ENCODE data around the gene CFAP73. TPM values are rescaled to one million over a fixed set of nuclear protein-coding genes. Genes with fewer than 3 reads are reported as not detected.
A peak's percentile ranks its signal among the peaks of the same experiment; 100 is the strongest.

CFAP73 gene
- total RNA-seq, 1 experiment from 2014 or later, result 0.10 TPM

GRCh38 chr12:113186033-113186365 lies 36.5 kb downstream of the CFAP73 start:
- H3K27me3 ChIP-seq (ENCODE audit: control insufficient read depth, insufficient read depth, low read length), result no peaks in the 10 kb centered on the region
- CTCF ChIA-PET, result interaction anchor here (0.6 kb wide), 1 partner anchor 41 kb away, joined by 3 read pairs; no protein-coding TSS in a partner anchor
- H3K4me1 ChIP-seq (ENCODE audit: control insufficient read depth, insufficient read depth, low read length), result peaks cover 20% of the 10 kb centered on the region
- TF ChIP-seq TCF7L2 (IDR thresholded peaks at IDR 0.05; ENCODE audit: low read depth, low read length) (no peak), POLR2AphosphoS5 (IDR thresholded peaks at IDR 0.05; ENCODE audit: low read depth, low read length) (no peak), CTCF (IDR thresholded peaks at IDR 0.05) (no peak), SIN3A (IDR thresholded peaks at IDR 0.05; ENCODE audit: borderline replicate concordance, insufficient read depth, low read depth, low read length) (no peak)
- TF ChIP-seq, protein P1, sequence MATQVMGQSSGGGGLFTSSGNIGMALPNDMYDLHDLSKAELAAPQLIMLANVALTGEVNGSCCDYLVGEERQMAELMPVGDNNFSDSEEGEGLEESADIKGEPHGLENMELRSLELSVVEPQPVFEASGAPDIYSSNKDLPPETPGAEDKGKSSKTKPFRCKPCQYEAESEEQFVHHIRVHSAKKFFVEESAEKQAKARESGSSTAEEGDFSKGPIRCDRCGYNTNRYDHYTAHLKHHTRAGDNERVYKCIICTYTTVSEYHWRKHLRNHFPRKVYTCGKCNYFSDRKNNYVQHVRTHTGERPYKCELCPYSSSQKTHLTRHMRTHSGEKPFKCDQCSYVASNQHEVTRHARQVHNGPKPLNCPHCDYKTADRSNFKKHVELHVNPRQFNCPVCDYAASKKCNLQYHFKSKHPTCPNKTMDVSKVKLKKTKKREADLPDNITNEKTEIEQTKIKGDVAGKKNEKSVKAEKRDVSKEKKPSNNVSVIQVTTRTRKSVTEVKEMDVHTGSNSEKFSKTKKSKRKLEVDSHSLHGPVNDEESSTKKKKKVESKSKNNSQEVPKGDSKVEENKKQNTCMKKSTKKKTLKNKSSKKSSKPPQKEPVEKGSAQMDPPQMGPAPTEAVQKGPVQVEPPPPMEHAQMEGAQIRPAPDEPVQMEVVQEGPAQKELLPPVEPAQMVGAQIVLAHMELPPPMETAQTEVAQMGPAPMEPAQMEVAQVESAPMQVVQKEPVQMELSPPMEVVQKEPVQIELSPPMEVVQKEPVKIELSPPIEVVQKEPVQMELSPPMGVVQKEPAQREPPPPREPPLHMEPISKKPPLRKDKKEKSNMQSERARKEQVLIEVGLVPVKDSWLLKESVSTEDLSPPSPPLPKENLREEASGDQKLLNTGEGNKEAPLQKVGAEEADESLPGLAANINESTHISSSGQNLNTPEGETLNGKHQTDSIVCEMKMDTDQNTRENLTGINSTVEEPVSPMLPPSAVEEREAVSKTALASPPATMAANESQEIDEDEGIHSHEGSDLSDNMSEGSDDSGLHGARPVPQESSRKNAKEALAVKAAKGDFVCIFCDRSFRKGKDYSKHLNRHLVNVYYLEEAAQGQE (IDR thresholded peaks at IDR 0.05; ENCODE audit: insufficient read depth in 1 of 2, low read depth in 2 of 2, low read length in 1 of 2), result no peak
- no peaks in the 10 kb centered on the region for H3K9me3 ChIP-seq (ENCODE audit: control insufficient read depth, insufficient read depth, low read depth, low read length)
- in situ Hi-C loops (cut with HindIII; ENCODE audit: low pct_unique_long_range_greater_than_20kb, low sequenced_read_pairs) (no loop called here), intact Hi-C loops (cut with micrococcal nuclease; ENCODE audit: unreplicated experiment) (no loop called here)
- BruUV-seq (replicated peaks), result no TSS peak
- peak overlapping the region; percentile 78 to 84 for H3K4me3 ChIP-seq (ENCODE audit: low read depth in 2 of 2, low read length in 2 of 2)
- no peak for ATAC-seq
- peaks cover 9% of the 10 kb centered on the region for H3K36me3 ChIP-seq (ENCODE audit: control insufficient read depth, insufficient read depth, low read length)
- DNase-seq (ENCODE audit: low read depth, low spot score), result no peak
- H3K27ac ChIP-seq (ENCODE audit: low read length), result peak overlapping the region; percentile 77
- POLR2A ChIA-PET, result interaction anchor here (0.6 kb wide), 1 partner anchor 20 kb away, joined by 5 read pairs; no protein-coding TSS in a partner anchor

GRCh38 chr12:113186666-113187325 lies 37.3 kb downstream of the CFAP73 start:
- Histone ChIP-seq H3K9me3 (ENCODE audit: control insufficient read depth, insufficient read depth, low read depth, low read length) (no peaks in the 10 kb centered on the region), H3K4me3 (ENCODE audit: low read depth in 2 of 2, low read length in 2 of 2) (peak overlapping the region; percentile 78 to 84), H3K4me1 (ENCODE audit: control insufficient read depth, insufficient read depth, low read length) (peaks cover 23% of the 10 kb centered on the region), H3K27me3 (ENCODE audit: control insufficient read depth, insufficient read depth, low read length) (no peaks in the 10 kb centered on the region), H3K36me3 (ENCODE audit: control insufficient read depth, insufficient read depth, low read length) (peaks cover 9% of the 10 kb centered on the region), H3K27ac (ENCODE audit: low read length) (peak overlapping the region; percentile 77)
- ATAC-seq, result no peak
- ChIA-PET CTCF (no interaction called here), POLR2A (no interaction called here)
- in situ Hi-C loops (cut with HindIII; ENCODE audit: low pct_unique_long_range_greater_than_20kb, low sequenced_read_pairs), result no loop called here
- intact Hi-C loops (cut with micrococcal nuclease; ENCODE audit: unreplicated experiment), result no loop called here
- no peak for DNase-seq (ENCODE audit: low read depth, low spot score)
- TF ChIP-seq, protein P1 (IDR thresholded peaks at IDR 0.05; ENCODE audit: insufficient read depth in 1 of 2, low read depth in 2 of 2, low read length in 1 of 2), result no peak
- TF ChIP-seq POLR2AphosphoS5 (IDR thresholded peaks at IDR 0.05; ENCODE audit: low read depth, low read length) (no peak), CTCF (IDR thresholded peaks at IDR 0.05) (no peak), SIN3A (IDR thresholded peaks at IDR 0.05; ENCODE audit: borderline replicate concordance, insufficient read depth, low read depth, low read length) (no peak), TCF7L2 (IDR thresholded peaks at IDR 0.05; ENCODE audit: low read depth, low read length) (no peak)
- no TSS peak for BruUV-seq (replicated peaks)
